Adrenal gland (tissue), 5 donors: ENCODE results near the gene TSHZ2.

ENCODE experiments used
- CTCF ChIP-seq, 6 experiments: fragments of 450-650 bp in 4 of 6; fragments of 200-600 bp in 2 of 6; sonication (generic) in 1 of 6; IDR thresholded peaks; 1 replicate in 5 of 6; 2 replicates in 1 of 6; pipeline versions ENCODE4 v1.5.1 to v1.8.0; 2016 to 2021; ENCODE audit warnings: antibody characterized with exemption in 6 of 6, mild to moderate bottlenecking in 2 of 6, moderate library complexity in 1 of 6
- POLR2A ChIP-seq, 2 donors: fragments of 450-650 bp; IDR thresholded peaks; one replicate each; pipeline ENCODE4 v1.6.1; 2017; ENCODE audit warnings: antibody characterized with exemption in 2 of 2, mild to moderate bottlenecking in 2 of 2, moderate library complexity in 1 of 2
- donor health status: DM: no; HTN: no; CAD: no.

GRCh38 chr20:53258741-53259140, 286.6 kb downstream of the TSHZ2 start:
- TF ChIP-seq CTCF (IDR thresholded peaks at IDR 0.05) (no peak), POLR2A (IDR thresholded peaks at IDR 0.05) (no peak)
